OCI-LY3 (cell line): ENCODE measurements around the gene ZNF286A.

Experiments
- CTCF ChIP-seq: fragments of 200-600, 300-600 bp; sonication (generic); IDR thresholded peaks from 2 replicates; pipeline ENCODE4 v1.5.1; 2014; ENCODE audit warnings: antibody characterized with exemption, low read length, low read depth
- EZH2phosphoT487 ChIP-seq: fragments of 200-600 bp; shearing (Covaris generic); IDR thresholded peaks from 2 replicates; pipeline ENCODE4 v1.6.1; 2018; ENCODE audit warnings: antibody characterized with exemption, mixed run types, low read depth

GRCh38 chr17:15742921-15743320 lies 43.4 kb downstream of the ZNF286A start:
- TF ChIP-seq CTCF = no peak
- no peak for TF ChIP-seq EZH2phosphoT487
